Small intestine (tissue), 7 donors: ENCODE measurements around the gene ADD2. TPM values are rescaled to one million over a fixed set of nuclear protein-coding genes. Genes with fewer than 3 reads are reported as not detected.

Source experiments
- DNase-seq, 2 donors: peaks; one replicate each; pipeline versions ENCODE4 v3.0.0 to v3.0.0-alpha.2; 2013
- FAIRE-seq: peaks from 2 replicates; lab custom pipeline; 2012; peaks lifted over from hg19 to GRCh38; lab: Jason Lieb, UNC
- H3K27ac ChIP-seq, 3 donors: one replicate each; pipeline ENCODE4 v1.5.1; 2013; ENCODE audit warnings: low read length in 2 of 3, mild to moderate bottlenecking in 2 of 3, control low read depth in 1 of 3, inconsistent platforms in 1 of 3, low read depth in 1 of 3, moderate library complexity in 1 of 3
- H3K27me3 ChIP-seq, 3 donors: one replicate each; pipeline ENCODE4 v1.6.1; 2013; ENCODE audit warnings: low read length in 3 of 3, inconsistent platforms in 1 of 3; ENCODE audit not compliant: control insufficient read depth in 3 of 3, insufficient read depth in 3 of 3
- H3K36me3 ChIP-seq, 3 donors: one replicate each; pipeline ENCODE4 v1.6.1; 2013; ENCODE audit warnings: low read length in 3 of 3, inconsistent platforms in 1 of 3, low read depth in 1 of 3, mild to moderate bottlenecking in 1 of 3, moderate library complexity in 1 of 3; ENCODE audit not compliant: control insufficient read depth in 3 of 3, insufficient read depth in 2 of 3
- H3K4me1 ChIP-seq, 3 donors: one replicate each; pipeline ENCODE4 v1.6.1; 2013; ENCODE audit warnings: low read length in 2 of 3, inconsistent platforms in 1 of 3, low read depth in 1 of 3, mild to moderate bottlenecking in 1 of 3, moderate library complexity in 1 of 3; ENCODE audit not compliant: control insufficient read depth in 3 of 3, insufficient read depth in 2 of 3
- H3K4me3 ChIP-seq, 3 donors: one replicate each; pipeline ENCODE4 v1.5.1; 2013; ENCODE audit warnings: low read length in 3 of 3, control low read depth in 1 of 3, inconsistent platforms in 1 of 3, low read depth in 1 of 3, mild to moderate bottlenecking in 1 of 3, moderate library complexity in 1 of 3
- H3K9me3 ChIP-seq, 2 donors: one replicate each; pipeline ENCODE4 v1.6.1; 2013; ENCODE audit warnings: low read depth in 1 of 2, low read length in 1 of 2; ENCODE audit not compliant: control insufficient read depth in 2 of 2, insufficient read depth in 1 of 2
- WGBS, 3 donors: extraction: QIAGEN DNeasy Blood & Tissue Kit; methylation state at CpG; one replicate each; pipeline ENCODE4 v1.1.7; 2013; 5-methylcytosine and 5-hydroxymethylcytosine counted together
- polyA plus RNA-seq, 4 donors: library from polyadenylated mRNA; stranded (reverse) in 3 of 4; unstranded in 1 of 4; fragments of 200-250 nt in 3 of 4; fragments of 120-200 nt in 1 of 4; gene quantifications; one replicate each; pipeline versions ENCODE4 v1.2.1 to v1.2.3, GENCODE V29; 2013
- donor health status: healthy with polysubstance abuse.
- donor health status: control.
- donor health status: control.
- donor health status: Bipolar disorder and iron deficiency.
- donor health status: healthy.

The ADD2 gene
- polyA plus RNA-seq, 4 donors: under 0.01 to 1.7 (median 0.25) TPM; not detected in 1

GRCh38 chr2:70670626-70671025 lies 97.4 kb downstream of the ADD2 start:
- 55 to 70% (median 69%) methylated on average over 3 of the region's 3 CpGs for WGBS, 3 donors
- FAIRE-seq: no peak

GRCh38 chr2:70670202-70670601 lies 97.8 kb downstream of the ADD2 start:
- DNase-seq (no peak), FAIRE-seq (no peak)
- no peaks in the 10 kb centered on the region for H3K36me3 ChIP-seq
- peaks cover 0 to 3% of the 10 kb centered on the region in 2 donors for H3K9me3 ChIP-seq
- no peak overlapping the region for H3K27ac ChIP-seq
- H3K4me1 ChIP-seq: no peaks in the 10 kb centered on the region
- no peaks in the 10 kb centered on the region for H3K27me3 ChIP-seq
- 73 to 100% (median 77%) methylated on average over 1 of the region's 1 CpG for whole genome bisulfite sequencing, 3 donors
- H3K4me3 ChIP-seq: no peak overlapping the region

More at GRCh38 chr2:70670626-70671025, 97.4 kb downstream of the ADD2 start:
- Histone ChIP-seq H3K4me3 (no peak overlapping the region), H3K4me1 (no peaks in the 10 kb centered on the region), H3K27ac (no peak overlapping the region), H3K27me3 (no peaks in the 10 kb centered on the region), H3K36me3 (no peaks in the 10 kb centered on the region), H3K9me3 (peaks cover 0 to 3% of the 10 kb centered on the region in 2 donors)
- DNase-seq: no peak

GRCh38 chr2:70668911-70669310 lies 99.1 kb downstream of the ADD2 start:
- Histone ChIP-seq H3K9me3 (peaks cover 0 to 3% of the 10 kb centered on the region in 2 donors), H3K36me3 (no peaks in the 10 kb centered on the region), H3K27me3 (peaks cover 0 to under 1% (median 0%) of the 10 kb centered on the region in 3 donors), H3K27ac (no peak overlapping the region), H3K4me1 (no peaks in the 10 kb centered on the region), H3K4me3 (no peak overlapping the region)
- WGBS, 3 donors: 76 to 86% (median 83%) methylated on average over 4 of the region's 4 CpGs
- FAIRE-seq (no peak), DNase-seq (no peak)

- FAIRE-seq: no peak
- Histone ChIP-seq H3K27me3 (peaks cover 0 to 2% (median 0%) of the 10 kb centered on the region in 3 donors), H3K9me3 (peaks cover 0 to 3% of the 10 kb centered on the region in 2 donors), H3K36me3 (no peaks in the 10 kb centered on the region), H3K27ac (no peak overlapping the region), H3K4me1 (no peaks in the 10 kb centered on the region), H3K4me3 (no peak overlapping the region)
- DNase-seq: no peak
- 60 to 68% (median 64%) methylated on average over 3 of the region's 3 CpGs for WGBS, 3 donors
These were observed 99.6 kb downstream of the ADD2 start for GRCh38 chr2:70668432-70668831.

GRCh38 chr2:70664525-70664924 lies 103.5 kb downstream of the ADD2 start:
- Histone ChIP-seq H3K4me3 (no peak overlapping the region), H3K4me1 (no peaks in the 10 kb centered on the region), H3K9me3 (no peaks in the 10 kb centered on the region), H3K36me3 (no peaks in the 10 kb centered on the region), H3K27me3 (peaks cover 0 to 6% (median 0%) of the 10 kb centered on the region in 3 donors), H3K27ac (no peak overlapping the region)
- 70 to 80% (median 77%) methylated on average over 7 of the region's 7 CpGs for WGBS, 3 donors
- FAIRE-seq (no peak), DNase-seq (no peak)

- no peaks in the 10 kb centered on the region for H3K36me3 ChIP-seq
- H3K27ac ChIP-seq: no peak overlapping the region
- DNase-seq (no peak), FAIRE-seq (no peak)
- no peaks in the 10 kb centered on the region for H3K4me1 ChIP-seq
- H3K4me3 ChIP-seq: no peak overlapping the region
- H3K27me3 ChIP-seq: peaks cover 0 to 14% (median 0%) of the 10 kb centered on the region in 3 donors
- 86 to 88% (median 86%) methylated on average over 10 of the region's 10 CpGs for WGBS, 3 donors
- H3K9me3 ChIP-seq: no peaks in the 10 kb centered on the region
These were observed 104.6 kb downstream of the ADD2 start for GRCh38 chr2:70663411-70663810.

- FAIRE-seq (no peak), DNase-seq (no peak)
- peaks cover 0 to 27% (median 6%) of the 10 kb centered on the region in 3 donors for H3K27me3 ChIP-seq
- no peaks in the 10 kb centered on the region for H3K36me3 ChIP-seq
- WGBS, 3 donors: 85 to 89% (median 86%) methylated on average over 5 of the region's 5 CpGs
- no peaks in the 10 kb centered on the region for H3K9me3 ChIP-seq
- no peak overlapping the region for H3K4me3 ChIP-seq
- no peak overlapping the region for H3K27ac ChIP-seq
- no peaks in the 10 kb centered on the region for H3K4me1 ChIP-seq
These were observed 108.4 kb downstream of the ADD2 start for GRCh38 chr2:70659551-70659950.

- 40 to 48% (median 45%) methylated on average over 2 of the region's 2 CpGs for WGBS, 3 donors
- Histone ChIP-seq H3K4me3 (no peak overlapping the region), H3K36me3 (no peaks in the 10 kb centered on the region), H3K27me3 (peaks cover 0 to 27% (median 6%) of the 10 kb centered on the region in 3 donors), H3K4me1 (no peaks in the 10 kb centered on the region), H3K9me3 (no peaks in the 10 kb centered on the region), H3K27ac (no peak overlapping the region)
- FAIRE-seq (no peak), DNase-seq (no peak)
These were observed 109.5 kb downstream of the ADD2 start for GRCh38 chr2:70658476-70658875.

- 49 to 57% (median 54%) methylated on average over 5 of the region's 5 CpGs for WGBS, 3 donors
- Histone ChIP-seq H3K4me3 (no peak overlapping the region), H3K27me3 (peaks cover 0 to 29% (median 10%) of the 10 kb centered on the region in 3 donors), H3K27ac (no peak overlapping the region), H3K9me3 (no peaks in the 10 kb centered on the region), H3K4me1 (no peaks in the 10 kb centered on the region), H3K36me3 (no peaks in the 10 kb centered on the region)
- FAIRE-seq (no peak), DNase-seq (no peak)
These were observed 110.8 kb downstream of the ADD2 start for GRCh38 chr2:70657246-70657645.
